Measurements from ENCODE around the gene ESAM. TPM values are rescaled to one million over a fixed set of nuclear protein-coding genes. Genes with fewer than 3 reads are reported as not detected.

Gene ESAM
- polyA plus RNA-seq, 1 of the 3 experiments (the other 2 are of a cell fraction) = 1.3 TPM

DNA sequence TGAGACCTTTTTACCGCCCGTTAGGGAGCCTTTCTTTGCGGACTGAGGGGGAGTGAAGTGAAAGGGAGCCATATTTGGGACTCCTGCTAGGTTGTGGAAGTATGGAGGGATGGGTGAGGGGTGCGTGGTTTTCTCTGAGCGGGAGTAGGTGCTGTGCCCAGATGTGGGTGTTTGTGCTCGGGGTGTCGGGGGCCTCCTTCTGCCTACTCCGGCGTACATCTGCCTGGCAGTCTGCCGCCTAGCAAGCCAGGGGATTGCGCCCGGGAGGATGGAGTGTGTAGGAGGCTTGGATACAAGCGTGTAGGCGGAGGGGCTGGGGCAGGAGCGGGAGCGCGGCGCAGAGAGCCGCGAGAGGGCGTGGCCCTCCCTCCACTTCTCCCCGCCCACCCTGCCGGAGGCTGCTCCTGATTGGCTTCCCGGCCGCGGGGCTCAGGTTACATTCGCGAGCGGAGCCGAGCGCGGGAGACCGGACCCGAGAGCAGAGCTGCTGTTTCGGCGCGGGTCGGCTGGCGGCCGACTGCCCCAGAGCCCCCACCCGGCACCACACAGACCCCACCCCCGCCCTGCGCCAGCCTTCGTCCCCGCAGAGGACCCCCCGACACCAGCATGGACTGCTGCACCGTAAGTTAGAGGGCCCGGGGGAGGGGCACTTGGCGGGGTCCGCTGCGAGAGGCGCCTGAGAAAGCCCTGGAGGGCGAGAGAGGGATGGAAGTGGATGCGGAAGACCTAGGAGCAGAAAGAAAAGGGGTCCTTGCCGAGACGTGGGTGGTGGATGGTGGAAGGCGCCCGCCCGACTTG lies 22.4 kb downstream of the ESAM start, which contains the start of gene NRGN:
TSS of gene NRGN (plus strand) at position 464 of the 798 bp plus-strand sequence. CDS start at position 607, 143 bp downstream.
- H3K27ac ChIP-seq (ENCODE audit: low read depth in 2 of 2, low read length in 1 of 2) = no peak within 1 kb of the TSS; a peak in 1 of 4 replicates
- peak within 1 kb of the TSS; percentile 55 to 69 for H3K4me3 ChIP-seq (ENCODE audit: low read depth in 2 of 2, low read length in 1 of 2)
- H3K36me3 ChIP-seq (replicated peaks in 1 of 2; ENCODE audit: control insufficient read depth in 1 of 2, insufficient read depth in 2 of 2, low read length in 1 of 2) = no peaks in the 10 kb centered on the region
- H3K4me1 ChIP-seq (ENCODE audit: control insufficient read depth in 1 of 2, insufficient read depth in 2 of 2, low read depth in 1 of 2, low read length in 1 of 2) = peaks cover 0 to 12% of the 10 kb centered on the region in 2 experiments; a peak in 2 of 4 replicates
- peak within 1 kb of the TSS; percentile 59; the same call in 1 of the 2 replicates for H3K9ac ChIP-seq
- ChIA-PET POLR2A (no interaction called here), CTCF (interaction anchor here (0.7 to 3.2 kb wide), 21 partner anchors 9 to 662 kb away, joined by 3 to 17 read pairs (median 5); partner anchors contain the start of genes ROBO3 and VSIG2)
- TF ChIP-seq FOXJ3 (CRISPR knock-in tag; IDR thresholded peaks at IDR 0.05) (no peak), GABPA (IDR thresholded peaks at IDR 0.05; ENCODE audit: low read depth) (no peak), TCF12 (IDR thresholded peaks at IDR 0.05) (no peak), RFX5 (IDR thresholded peaks at IDR 0.05; ENCODE audit: low read length) (peak; percentile 56; the same call in 1 of the 2 replicates), POLR2AphosphoS5 (IDR thresholded peaks at IDR 0.05; ENCODE audit: low read depth, low read length) (no peak)
- TF ChIP-seq, protein P1, sequence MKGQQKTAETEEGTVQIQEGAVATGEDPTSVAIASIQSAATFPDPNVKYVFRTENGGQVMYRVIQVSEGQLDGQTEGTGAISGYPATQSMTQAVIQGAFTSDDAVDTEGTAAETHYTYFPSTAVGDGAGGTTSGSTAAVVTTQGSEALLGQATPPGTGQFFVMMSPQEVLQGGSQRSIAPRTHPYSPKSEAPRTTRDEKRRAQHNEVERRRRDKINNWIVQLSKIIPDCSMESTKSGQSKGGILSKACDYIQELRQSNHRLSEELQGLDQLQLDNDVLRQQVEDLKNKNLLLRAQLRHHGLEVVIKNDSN (IDR thresholded peaks at IDR 0.05; ENCODE audit: borderline replicate concordance, low read depth) = no peak
- H3K4me2 ChIP-seq = peak within 1 kb of the TSS; percentile 93
- no peaks in the 10 kb centered on the region for H3K27me3 ChIP-seq (ENCODE audit: insufficient read depth)
- no peaks in the 10 kb centered on the region for H3K9me2 ChIP-seq
- WGBS (ENCODE audit: low lambda C conversion rate) = 12% methylated on average over 23 of the region's 59 CpGs
- H2AFZ ChIP-seq (ENCODE audit: low read depth) = peak within 1 kb of the TSS; percentile 88
- no peaks in the 10 kb centered on the region for H4K20me1 ChIP-seq (ENCODE audit: insufficient read depth)
- no peaks in the 10 kb centered on the region for H3K79me2 ChIP-seq (ENCODE audit: insufficient read depth)
- DNase-seq = peak; percentile 98
- H3K9me3 ChIP-seq = no peaks in the 10 kb centered on the region
- H3F3A ChIP-seq (replicated peaks; ENCODE audit: insufficient read depth) = no peaks in the 10 kb centered on the region

- peak overlapping the region; percentile 88 for H2AFZ ChIP-seq (ENCODE audit: low read depth)
- H3K79me2 ChIP-seq (ENCODE audit: insufficient read depth) = no peaks in the 10 kb centered on the region
- peak overlapping the region; percentile 93 for H3K4me2 ChIP-seq
- no peaks in the 10 kb centered on the region for H3K9me3 ChIP-seq
- no peaks in the 10 kb centered on the region for H4K20me1 ChIP-seq (ENCODE audit: insufficient read depth)
- DNase-seq = no peak
- POLR2A ChIA-PET = no interaction called here
- CTCF ChIA-PET = interaction anchor here (0.6 to 3.2 kb wide), 16 partner anchors 10 to 663 kb away, joined by 3 to 17 read pairs (median 4); partner anchors contain the start of gene VSIG2
- WGBS (ENCODE audit: low lambda C conversion rate) = 92% methylated on average over 19 of the region's 21 CpGs
- no peaks in the 10 kb centered on the region for H3F3A ChIP-seq (replicated peaks; ENCODE audit: insufficient read depth)
- H3K9ac ChIP-seq = no peak overlapping the region
- no peaks in the 10 kb centered on the region for H3K36me3 ChIP-seq (replicated peaks in 1 of 2; ENCODE audit: control insufficient read depth in 1 of 2, insufficient read depth in 2 of 2, low read length in 1 of 2)
- TF ChIP-seq REST (IDR thresholded peaks at IDR 0.05; ENCODE audit: low read depth, low read length) = no peak
- TF ChIP-seq, protein P2, sequence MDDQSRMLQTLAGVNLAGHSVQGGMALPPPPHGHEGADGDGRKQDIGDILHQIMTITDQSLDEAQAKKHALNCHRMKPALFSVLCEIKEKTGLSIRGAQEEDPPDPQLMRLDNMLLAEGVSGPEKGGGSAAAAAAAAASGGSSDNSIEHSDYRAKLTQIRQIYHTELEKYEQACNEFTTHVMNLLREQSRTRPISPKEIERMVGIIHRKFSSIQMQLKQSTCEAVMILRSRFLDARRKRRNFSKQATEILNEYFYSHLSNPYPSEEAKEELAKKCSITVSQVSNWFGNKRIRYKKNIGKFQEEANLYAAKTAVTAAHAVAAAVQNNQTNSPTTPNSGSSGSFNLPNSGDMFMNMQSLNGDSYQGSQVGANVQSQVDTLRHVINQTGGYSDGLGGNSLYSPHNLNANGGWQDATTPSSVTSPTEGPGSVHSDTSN (IDR thresholded peaks at IDR 0.05) = no peak
- no peak for TF ChIP-seq GATA2 (CRISPR knock-in tag; IDR thresholded peaks at IDR 0.05)
- TF ChIP-seq CHD2 (IDR thresholded peaks at IDR 0.05; ENCODE audit: low read length, partially characterized antibody) = no peak
- TF ChIP-seq FOSL2 (IDR thresholded peaks at IDR 0.05; ENCODE audit: borderline replicate concordance, low read depth) = no peak
- TF ChIP-seq USF2 (IDR thresholded peaks at IDR 0.05; ENCODE audit: borderline replicate concordance, low read depth, low read length) = no peak
- TF ChIP-seq SMC3 (IDR thresholded peaks at IDR 0.05; ENCODE audit: low read depth, low read length) = no peak
- TF ChIP-seq, protein P3, sequence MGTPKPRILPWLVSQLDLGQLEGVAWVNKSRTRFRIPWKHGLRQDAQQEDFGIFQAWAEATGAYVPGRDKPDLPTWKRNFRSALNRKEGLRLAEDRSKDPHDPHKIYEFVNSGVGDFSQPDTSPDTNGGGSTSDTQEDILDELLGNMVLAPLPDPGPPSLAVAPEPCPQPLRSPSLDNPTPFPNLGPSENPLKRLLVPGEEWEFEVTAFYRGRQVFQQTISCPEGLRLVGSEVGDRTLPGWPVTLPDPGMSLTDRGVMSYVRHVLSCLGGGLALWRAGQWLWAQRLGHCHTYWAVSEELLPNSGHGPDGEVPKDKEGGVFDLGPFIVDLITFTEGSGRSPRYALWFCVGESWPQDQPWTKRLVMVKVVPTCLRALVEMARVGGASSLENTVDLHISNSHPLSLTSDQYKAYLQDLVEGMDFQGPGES (IDR thresholded peaks at IDR 0.05; ENCODE audit: low read depth, low read length) = no peak
- no peaks in the 10 kb centered on the region for H3K27me3 ChIP-seq (ENCODE audit: insufficient read depth)
- no peak overlapping the region for H3K27ac ChIP-seq (ENCODE audit: low read depth in 2 of 2, low read length in 1 of 2)
- H3K4me3 ChIP-seq (ENCODE audit: low read depth in 2 of 2, low read length in 1 of 2) = peak overlapping the region in 1 of 2 experiments; percentile 55; a peak in 2 of 4 replicates
- no peaks in the 10 kb centered on the region for H3K9me2 ChIP-seq
- peaks cover 0 to 12% of the 10 kb centered on the region in 2 experiments; a peak in 2 of 4 replicates for H3K4me1 ChIP-seq (ENCODE audit: control insufficient read depth in 1 of 2, insufficient read depth in 2 of 2, low read depth in 1 of 2, low read length in 1 of 2)
Observed at GRCh38 chr11:124738713-124739478, 23.2 kb downstream of the ESAM start.
